ENCODE results near the gene ENO2.

Gene ENO2

DNA sequence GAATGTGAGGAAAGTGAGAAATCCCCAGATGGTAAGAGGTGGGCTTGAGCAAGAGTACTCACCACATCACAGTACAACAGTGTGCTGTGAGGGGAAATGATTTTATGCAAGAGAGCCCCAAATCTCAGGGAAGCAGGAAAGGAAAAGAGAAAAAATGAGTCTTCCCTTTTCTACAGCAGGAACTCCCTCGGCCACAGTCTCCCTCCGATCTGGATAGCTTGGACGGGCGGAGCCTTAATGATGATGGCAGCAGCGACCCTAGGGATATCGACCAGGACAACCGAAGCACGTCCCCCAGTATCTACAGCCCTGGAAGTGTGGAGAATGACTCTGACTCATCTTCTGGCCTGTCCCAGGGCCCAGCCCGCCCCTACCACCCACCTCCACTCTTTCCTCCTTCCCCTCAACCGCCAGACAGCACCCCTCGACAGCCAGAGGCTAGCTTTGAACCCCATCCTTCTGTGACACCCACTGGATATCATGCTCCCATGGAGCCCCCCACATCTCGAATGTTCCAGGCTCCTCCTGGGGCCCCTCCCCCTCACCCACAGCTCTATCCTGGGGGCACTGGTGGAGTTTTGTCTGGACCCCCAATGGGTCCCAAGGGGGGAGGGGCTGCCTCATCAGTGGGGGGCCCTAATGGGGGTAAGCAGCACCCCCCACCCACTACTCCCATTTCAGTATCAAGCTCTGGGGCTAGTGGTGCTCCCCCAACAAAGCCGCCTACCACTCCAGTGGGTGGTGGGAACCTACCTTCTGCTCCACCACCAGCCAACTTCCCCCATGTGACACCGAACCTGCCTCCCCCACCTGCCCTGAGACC lies 21.2 kb downstream of the ENO2 start:
- DNase-seq, result no peak

DNA sequence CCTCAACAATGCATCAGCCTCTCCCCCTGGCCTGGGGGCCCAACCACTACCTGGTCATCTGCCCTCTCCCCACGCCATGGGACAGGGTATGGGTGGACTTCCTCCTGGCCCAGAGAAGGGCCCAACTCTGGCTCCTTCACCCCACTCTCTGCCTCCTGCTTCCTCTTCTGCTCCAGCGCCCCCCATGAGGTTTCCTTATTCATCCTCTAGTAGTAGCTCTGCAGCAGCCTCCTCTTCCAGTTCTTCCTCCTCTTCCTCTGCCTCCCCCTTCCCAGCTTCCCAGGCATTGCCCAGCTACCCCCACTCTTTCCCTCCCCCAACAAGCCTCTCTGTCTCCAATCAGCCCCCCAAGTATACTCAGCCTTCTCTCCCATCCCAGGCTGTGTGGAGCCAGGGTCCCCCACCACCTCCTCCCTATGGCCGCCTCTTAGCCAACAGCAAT lies 21.8 kb downstream of the ENO2 start:
- DNase-seq, result no peak

DNA sequence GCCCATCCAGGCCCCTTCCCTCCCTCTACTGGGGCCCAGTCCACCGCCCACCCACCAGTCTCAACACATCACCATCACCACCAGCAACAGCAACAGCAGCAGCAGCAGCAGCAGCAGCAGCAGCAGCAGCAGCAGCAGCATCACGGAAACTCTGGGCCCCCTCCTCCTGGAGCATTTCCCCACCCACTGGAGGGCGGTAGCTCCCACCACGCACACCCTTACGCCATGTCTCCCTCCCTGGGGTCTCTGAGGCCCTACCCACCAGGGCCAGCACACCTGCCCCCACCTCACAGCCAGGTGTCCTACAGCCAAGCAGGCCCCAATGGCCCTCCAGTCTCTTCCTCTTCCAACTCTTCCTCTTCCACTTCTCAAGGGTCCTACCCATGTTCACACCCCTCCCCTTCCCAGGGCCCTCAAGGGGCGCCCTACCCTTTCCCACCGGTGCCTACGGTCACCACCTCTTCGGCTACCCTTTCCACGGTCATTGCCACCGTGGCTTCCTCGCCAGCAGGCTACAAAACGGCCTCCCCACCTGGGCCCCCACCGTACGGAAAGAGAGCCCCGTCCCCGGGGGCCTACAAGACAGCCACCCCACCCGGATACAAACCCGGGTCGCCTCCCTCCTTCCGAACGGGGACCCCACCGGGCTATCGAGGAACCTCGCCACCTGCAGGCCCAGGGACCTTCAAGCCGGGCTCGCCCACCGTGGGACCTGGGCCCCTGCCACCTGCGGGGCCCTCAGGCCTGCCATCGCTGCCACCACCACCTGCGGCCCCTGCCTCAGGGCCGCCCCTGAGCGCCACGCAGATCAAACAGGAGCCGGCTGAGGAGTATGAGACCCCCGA lies 22.5 kb downstream of the ENO2 start:
- no peak for DNase-seq

DNA sequence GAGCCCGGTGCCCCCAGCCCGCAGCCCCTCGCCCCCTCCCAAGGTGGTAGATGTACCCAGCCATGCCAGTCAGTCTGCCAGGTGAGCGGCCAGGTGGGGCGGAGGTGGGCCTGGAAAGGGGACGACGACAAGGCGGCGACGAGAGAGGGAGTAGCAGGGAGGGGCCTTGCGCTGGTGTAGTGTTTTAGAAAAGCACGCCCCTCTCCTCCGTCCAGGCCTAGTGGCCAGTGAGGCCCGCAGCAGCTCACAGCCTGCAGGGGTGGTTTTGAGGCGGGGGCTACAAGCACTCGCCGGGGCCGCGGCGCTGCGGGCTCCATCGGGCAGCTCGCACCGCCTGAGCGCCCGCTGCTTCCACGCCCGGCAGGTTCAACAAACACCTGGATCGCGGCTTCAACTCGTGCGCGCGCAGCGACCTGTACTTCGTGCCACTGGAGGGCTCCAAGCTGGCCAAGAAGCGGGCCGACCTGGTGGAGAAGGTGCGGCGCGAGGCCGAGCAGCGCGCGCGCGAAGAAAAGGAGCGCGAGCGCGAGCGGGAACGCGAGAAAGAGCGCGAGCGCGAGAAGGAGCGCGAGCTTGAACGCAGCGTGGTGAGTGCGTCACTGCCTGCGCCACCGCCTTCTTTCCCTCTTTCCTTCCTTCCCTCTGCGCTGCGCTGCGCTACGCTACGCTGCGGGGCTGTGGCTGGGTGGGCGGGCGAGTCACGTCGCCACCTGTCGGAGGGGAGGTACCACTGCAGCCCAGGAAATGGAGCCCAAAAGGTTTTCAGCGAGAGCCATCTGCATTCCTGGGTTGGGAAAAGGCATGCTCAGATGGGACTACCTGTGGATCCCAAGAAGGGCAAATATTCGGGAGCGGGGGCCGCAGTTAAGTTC lies 23.3 kb downstream of the ENO2 start:
- DNase-seq, result peak; percentile 85

DNA sequence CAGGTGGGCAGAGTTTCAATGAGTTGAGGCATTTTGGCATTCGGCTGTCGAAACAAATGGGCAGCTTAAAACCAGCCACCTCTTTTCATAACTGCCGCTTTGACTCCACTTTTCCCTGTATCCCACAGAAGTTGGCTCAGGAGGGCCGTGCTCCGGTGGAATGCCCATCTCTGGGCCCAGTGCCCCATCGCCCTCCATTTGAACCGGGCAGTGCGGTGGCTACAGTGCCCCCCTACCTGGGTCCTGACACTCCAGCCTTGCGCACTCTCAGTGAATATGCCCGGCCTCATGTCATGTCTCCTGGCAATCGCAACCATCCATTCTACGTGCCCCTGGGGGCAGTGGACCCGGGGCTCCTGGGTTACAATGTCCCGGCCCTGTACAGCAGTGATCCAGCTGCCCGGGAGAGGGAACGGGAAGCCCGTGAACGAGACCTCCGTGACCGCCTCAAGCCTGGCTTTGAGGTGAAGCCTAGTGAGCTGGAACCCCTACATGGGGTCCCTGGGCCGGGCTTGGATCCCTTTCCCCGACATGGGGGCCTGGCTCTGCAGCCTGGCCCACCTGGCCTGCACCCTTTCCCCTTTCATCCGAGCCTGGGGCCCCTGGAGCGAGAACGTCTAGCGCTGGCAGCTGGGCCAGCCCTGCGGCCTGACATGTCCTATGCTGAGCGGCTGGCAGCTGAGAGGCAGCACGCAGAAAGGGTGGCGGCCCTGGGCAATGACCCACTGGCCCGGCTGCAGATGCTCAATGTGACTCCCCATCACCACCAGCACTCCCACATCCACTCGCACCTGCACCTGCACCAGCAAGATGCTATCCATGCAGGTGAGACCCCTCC lies 24.2 kb downstream of the ENO2 start:
- no peak for DNase-seq

DNA sequence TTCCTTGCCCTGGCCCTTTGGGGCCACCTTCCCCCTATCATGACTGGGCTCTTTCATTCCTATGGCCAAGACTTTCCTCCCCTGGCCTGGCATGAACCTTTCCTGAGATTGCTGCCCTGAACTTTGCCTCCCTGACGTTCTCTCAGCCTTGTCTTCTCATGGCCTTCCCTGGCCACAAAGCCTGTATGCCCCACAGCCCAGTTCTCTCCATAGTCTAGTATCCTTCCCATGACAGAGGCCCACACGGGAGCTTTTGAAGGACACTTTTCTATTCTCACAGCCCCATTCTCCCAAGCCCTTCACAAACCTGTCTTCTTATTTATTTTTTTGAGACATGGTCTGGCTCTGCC lies 24.8 kb downstream of the ENO2 start:
- DNase-seq, result no peak

DNA sequence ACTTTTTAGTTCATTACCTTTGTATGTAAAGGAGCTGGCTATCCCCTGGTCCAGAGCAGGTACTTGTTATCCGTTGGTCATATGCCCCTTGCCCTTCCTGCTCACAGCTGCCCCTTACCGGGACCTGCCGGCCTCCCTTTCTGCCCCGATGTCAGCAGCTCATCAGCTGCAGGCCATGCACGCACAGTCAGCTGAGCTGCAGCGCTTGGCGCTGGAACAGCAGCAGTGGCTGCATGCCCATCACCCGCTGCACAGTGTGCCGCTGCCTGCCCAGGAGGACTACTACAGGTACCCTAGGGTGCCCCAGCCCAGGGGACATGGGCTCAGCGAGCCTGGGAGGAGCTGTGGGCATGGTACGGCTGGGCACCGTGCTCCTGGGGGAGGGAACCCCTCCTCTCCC lies 26.9 kb downstream of the ENO2 start:
- no peak for DNase-seq

DNA sequence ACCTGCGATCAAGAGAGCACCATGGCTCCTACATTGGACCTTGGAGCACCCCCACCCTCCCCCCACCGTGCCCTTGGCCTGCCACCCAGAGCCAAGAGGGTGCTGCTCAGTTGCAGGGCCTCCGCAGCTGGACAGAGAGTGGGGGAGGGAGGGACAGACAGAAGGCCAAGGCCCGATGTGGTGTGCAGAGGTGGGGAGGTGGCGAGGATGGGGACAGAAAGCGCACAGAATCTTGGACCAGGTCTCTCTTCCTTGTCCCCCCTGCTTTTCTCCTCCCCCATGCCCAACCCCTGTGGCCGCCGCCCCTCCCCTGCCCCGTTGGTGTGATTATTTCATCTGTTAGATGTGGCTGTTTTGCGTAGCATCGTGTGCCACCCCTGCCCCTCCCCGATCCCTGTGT lies 27.4 kb downstream of the ENO2 start:
- no peak for DNase-seq

DNA sequence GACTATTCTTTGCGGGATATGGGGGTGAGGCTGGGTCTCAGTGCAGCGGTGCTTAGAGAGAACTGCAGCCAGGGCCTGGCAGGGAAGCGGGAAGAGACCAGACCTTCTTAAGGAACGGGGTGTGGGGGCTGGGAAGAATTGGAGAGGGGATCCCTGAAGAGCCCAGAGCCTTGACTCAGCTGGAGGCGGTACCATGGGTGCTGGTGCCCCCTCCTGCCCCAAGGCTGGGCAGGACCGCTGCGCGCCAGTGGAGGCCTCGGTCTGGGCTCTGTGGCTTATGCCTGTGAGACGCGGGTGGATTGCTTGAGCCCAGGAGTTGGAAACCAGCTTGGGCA lies 27.9 kb downstream of the ENO2 start:
- no peak for DNase-seq

DNA sequence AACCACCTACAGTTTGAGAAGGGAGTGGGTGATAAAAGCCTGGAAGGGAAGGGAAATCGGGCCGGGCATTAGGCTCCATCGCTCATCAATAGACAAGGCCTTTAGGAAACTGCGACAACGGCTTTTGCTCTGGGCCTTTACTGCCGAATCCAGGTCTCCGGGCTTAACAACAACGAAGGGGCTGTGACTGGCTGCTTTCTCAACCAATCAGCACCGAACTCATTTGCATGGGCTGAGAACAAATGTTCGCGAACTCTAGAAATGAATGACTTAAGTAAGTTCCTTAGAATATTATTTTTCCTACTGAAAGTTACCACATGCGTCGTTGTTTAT lies 29.0 kb downstream of the ENO2 start:
- DNase-seq, result peak; percentile 88

DNA sequence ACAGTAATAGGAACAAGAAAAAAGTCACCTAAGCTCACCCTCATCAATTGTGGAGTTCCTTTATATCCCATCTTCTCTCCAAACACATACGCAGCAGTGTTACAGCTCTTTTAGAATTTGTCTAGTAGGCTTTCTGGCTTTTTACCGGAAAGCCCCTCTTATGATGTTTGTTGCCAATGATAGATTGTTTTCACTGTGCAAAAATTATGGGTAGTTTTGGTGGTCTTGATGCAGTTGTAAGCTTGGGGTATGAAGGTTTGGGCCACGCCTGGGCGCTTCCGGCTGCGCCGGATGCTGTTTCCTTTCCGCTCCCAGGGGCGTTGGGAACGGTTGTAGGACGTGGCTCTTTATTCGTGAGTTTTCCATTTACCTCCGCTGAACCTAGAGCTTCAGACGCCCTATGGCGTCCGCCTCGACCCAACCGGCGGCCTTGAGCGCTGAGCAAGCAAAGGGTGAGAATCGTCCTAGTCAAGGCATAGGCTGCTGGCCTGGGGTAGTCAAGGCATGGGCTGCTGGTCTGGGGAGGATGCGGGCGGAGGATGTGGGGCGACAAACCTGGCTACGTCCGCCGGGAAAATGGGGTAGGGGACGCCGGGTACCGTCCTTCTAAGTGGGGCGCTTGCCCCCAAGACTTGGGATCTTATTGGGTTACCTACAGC lies 29.5 kb downstream of the ENO2 start, which contains the start of the genes C12orf57 and RNU7-1:
Gene C12orf57 (plus strand): TSS at position 301 of the 659 bp plus-strand sequence. CDS start 100 bp downstream, at position 401.
Gene RNU7-1 (plus strand): TSS at position 95 of the 659 bp plus-strand sequence.
- DNase-seq, result peak; percentile 88

DNA sequence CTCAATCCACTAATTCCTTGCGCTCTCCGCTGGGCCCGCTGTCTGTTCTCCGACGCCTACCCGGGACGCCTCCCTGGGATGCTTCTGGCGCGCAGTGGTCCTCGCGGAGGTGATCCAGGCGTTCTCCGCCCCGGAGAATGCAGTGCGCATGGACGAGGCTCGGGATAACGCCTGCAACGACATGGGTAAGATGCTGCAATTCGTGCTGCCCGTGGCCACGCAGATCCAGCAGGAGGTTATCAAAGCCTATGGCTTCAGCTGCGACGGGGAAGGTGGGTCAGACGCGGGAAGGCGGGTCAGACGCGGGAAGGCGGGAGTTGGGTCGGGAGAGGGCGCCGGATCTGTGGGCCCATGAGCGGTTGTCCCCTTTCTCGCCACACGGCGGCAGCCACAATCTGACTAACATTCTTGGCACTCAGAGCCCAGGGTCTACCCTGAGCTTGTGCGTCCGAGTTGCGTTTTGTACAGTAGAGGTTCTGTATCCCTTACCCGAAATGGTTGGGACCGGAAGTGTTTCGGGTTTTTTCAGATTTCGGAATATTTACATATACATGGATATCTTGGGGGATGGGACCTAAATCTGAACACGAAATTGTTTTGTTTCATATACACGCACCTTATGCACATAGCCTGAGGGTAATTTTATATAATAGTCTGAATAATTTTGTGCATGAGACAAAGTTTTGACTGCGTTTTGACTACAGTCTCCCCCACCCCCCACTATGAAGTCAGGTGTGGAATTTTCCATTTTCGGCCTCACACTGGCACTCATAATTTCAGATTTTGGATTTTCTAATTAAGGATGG lies 30.2 kb downstream of the ENO2 start:
- peak; percentile 83 for DNase-seq

DNA sequence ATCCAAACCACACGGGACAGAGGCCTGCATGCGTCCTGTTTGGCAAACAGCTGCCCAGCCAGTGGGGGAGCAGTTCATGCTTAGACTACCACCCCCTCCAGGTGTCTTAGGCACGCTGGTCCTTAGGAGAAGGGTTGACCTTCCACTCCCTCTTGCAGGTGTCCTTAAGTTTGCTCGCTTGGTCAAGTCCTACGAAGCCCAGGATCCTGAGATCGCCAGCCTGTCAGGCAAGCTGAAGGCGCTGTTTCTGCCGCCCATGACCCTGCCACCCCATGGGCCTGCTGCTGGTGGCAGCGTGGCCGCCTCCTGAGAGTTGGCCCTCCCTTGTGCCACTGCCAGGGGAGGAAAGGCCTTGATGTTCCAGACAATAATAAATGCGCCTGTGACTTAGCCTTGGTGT lies 31.2 kb downstream of the ENO2 start:
- DNase-seq, result no peak

DNA sequence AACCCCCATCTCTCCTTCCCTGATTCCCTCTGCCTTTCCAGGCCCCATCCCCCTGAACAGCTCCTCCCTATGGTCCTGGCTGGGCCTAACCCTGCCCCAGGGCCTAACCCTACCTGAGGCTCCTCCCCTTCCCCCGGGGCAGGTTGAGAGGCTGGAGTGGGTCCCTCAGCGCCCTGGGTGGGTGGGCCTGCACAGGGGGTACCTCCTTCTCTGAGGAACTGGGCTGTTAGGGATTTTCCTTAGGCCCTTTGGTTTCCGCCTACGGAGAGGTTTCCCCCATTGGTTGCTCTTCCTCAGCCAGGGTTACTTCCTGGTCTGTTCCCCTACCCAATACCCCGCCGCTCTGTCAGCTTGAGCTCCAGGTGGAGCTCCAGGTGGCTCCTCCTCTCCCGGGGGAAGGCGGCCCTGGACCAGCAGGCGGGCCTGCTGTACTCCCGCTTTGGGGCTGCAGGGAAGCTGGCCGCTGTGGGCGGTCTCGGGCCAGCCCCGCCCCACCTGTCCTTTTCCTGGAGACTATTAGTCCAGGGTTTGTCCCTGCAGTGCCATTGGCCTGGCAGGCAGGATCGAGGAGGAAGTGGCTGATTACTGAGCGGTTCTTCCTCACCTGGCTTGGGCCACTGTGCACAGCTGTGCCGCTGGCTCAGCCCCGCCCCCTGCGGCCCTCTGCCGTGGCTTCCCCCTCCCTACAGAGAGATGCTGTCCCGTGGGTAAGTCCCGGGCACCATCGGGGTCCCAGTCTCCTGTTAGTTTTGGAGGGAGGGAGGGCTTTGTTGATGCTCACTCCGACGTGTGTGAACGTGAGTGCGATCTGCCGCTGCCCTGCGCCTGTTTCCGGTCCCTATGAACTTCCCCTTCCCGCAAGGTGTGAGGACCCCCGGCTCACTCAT lies 31.9 kb downstream of the ENO2 start:
- DNase-seq, result peak; percentile 81

DNA sequence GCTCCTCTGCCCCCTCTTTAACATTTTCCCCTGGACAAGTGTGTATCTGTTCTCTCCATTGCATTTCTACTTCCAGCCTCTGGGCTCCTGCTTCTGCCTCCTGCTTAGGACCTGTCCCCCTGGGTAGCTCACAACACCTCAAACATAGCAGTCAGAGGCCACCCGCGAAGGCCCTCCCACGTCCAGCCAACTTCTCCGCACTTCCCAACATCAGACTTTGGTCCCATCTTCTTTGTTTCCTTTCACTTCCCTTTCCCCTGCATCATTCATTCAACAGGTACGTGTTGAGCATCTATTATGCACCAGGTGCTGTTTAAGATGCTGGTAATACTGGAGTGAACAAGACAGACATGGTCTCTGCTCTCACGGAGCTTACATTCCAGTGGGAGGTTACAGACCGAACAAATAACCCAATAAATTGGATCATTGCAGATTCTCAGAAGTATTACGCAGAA lies 32.6 kb downstream of the ENO2 start:
- no peak for DNase-seq

DNA sequence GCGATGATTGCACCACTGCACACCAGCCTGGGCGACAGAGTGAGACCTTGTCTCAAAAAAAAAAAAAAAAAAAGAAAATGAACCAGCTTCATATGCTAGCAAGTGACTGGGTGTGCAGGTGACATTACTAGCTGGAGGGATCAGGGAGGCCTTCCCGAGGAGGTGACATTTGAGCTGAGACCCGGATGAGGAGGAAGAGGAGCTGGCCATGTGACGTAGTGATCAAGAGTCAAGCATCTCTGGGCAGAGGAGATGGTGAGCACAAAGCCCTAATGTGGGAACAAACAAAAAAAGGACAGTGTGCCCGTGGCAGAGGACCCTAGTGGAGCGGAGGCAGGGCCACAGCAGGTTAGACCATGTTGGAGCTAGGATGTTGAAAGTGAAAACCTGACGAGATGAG lies 33.2 kb downstream of the ENO2 start:
- no peak for DNase-seq

DNA sequence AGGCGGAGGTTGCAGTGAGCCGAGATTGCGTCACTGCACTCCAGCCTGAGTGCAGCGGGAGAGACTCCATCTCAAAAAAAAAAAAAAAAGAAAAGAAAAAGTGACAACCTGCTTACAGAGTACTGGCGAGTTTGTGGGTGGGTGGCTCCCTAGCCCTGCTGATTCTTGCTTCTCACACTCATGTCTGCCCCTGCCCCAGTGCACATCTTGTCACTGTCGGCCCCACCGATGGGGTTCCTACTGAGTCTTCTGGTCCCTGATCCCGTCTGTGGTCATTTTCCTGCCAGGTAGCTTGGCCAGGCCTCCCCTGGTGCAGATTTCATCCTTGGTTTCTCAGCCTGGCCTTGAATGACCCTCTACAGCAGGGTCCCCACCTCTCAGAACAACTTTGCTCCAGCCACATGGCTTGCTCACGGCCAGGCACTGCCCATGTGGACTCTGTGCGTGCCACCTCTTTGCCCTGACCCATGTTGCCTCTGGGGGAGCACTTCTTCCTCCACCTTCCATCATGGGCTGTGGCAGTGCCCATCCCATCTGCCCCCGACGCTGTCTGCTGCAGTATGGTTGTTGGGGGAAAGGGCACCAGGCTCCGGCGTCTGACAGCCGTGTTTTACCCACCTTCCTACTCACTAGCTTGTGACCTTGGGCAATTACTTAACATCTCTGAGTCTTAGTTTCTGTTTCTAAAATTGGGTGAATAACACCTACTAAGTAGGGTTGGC lies 34.7 kb downstream of the ENO2 start:
- DNase-seq, result no peak

DNA sequence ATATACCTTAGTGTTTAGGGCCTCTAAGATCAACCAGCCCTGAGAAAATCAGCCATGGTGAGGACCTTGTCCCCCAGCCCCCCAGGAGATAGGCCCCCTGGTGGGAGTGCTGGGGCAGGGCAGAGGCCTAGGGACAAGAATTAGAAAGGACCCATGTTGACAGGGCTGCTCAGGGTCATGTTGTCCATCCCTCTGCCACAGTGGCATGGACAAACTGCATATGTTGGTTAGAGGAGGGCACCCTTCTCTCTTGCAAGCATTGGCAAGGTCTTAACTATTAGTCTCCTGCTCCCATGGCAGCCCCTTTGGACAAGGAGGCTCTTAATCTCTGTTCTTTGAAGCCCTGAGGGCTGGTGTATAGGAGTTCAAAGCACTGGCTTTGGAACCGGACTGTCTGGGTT lies 36.0 kb downstream of the ENO2 start:
- DNase-seq, result no peak
